Activated CD4-positive, CD25-positive, alpha-beta regulatory T cell treated with anti-CD3 and anti-CD28 coated beads, Interleukin-2, amount 50 U/mL, for 24 hours (primary cell): ENCODE data around the gene VEZT.
"Not testable (repeated sequence)": the region's sequence is repeated elsewhere in the genome, so short reads cannot be mapped to it uniquely, and the experiment has no call there.

Experiments used
- ATAC-seq, 2 donors: fragments of 150-1000 bp; cut with Tn5 transposase; one replicate each; pipeline ENCODE4 v1.10.0; 2021; ENCODE audit warnings: mild to moderate bottlenecking in 1 of 2, moderate library complexity in 1 of 2

Gene VEZT

GRCh38 chr12:95227818-95228356, 10.3 kb downstream of the VEZT start:
- ATAC-seq: no peak

DNA sequence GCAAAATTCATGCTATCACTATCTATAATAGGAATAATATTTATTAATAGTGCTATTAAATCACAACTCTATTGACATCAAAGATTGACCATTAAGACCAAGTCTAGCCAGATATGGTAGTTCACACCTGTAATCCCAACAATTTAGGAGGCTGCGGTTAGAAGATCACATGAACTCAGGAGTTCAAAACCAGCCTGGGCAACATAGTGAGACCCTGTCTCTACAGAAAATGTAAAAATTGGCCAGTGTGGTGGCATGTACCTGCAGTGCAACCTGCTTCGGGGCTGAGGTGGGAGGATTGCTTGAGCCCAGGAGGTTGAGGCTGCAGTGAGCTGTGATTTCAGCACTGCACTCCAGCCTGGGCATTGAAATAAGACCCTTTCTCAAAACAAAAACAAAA, 11.0 kb downstream of the VEZT start:
- ATAC-seq: no peak

DNA sequence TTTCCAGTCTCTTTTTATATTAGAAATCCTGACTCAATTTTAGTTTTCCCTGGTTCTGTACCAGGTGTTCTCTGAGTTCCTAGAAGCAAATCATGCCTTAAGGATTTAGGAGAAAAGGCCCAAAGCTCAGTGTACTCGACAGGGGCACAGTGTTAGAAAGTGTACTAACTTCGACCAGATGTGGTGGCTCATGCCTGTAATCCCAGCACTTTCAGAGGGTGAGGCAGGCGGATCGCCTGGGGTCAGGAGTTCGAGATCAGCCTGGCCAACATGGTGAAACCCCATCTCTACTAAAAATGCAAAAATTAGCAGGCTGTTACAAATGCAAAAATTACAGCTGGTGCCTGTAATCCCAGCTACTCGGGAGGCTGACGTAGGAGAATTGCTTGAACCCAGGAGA, 12.0 kb downstream of the VEZT start:
- no peak for ATAC-seq

- ATAC-seq: no peak
These were observed 12.7 kb downstream of the VEZT start for GRCh38 chr12:95230313-95230712.

GRCh38 chr12:95231190-95231589, 13.6 kb downstream of the VEZT start:
- no peak for ATAC-seq

- ATAC-seq: not testable (repeated sequence)
These were observed 16.6 kb downstream of the VEZT start for GRCh38 chr12:95234187-95234586.

DNA sequence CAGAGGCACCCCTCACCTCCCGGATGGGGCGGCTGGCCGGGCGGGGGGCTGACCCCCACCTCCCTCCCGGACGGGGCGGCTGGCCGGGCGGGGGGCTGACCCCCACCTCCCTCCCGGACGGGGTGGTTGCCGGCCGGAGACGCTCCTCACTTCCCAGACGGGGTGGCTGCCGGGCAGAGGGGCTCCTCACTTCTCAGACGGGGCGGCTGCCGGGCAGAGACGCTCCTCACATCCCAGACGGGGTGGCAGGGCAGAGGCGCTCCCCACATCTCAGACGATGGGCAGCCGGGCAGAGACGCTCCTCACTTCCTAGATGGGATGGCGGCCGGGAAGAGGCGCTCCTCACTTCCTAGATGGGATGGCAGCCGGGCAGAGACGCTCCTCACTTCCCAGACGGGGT, 18.0 kb downstream of the VEZT start:
- ATAC-seq: not testable (repeated sequence)

DNA sequence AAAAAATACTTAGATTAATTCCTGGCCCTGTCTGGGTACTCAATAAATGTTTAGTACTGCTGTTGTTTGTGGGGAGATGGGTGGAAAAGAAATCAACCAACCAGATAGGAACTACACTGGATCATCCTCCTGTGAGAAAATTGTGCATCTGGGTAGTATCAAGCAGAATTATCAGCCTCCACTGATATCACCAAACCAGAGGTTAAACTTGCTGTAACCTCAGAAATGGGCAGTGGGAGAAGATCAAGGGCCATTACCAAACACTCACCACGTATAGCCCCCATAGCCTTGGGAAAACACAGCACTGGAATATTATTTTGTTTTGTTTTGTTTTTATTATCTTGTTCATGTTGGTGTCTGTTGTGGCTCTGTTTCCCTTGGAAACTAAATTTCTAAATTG, 19.7 kb downstream of the VEZT start:
- ATAC-seq: no peak

GRCh38 chr12:95238150-95238549, 20.5 kb downstream of the VEZT start:
- ATAC-seq: no peak

DNA sequence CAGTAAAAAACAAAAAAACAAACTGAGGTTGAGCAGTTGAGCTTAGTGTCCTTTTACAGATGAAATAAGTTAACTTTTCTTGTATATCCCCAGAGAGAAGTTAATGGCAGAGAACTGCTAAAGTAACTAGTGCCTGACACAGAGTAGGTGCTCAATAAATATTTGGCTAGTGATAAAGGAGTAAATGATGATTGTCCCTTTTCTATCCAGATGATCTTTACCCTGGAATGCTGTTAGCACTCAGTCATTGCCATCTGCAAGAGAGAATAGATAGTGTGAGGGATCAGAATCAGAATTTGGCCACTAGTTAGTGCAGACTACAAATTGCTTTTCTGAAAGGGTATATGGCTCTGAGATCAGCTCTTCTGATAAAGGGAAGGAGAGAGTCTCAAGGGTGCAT, 21.6 kb downstream of the VEZT start:
- ATAC-seq: no peak

DNA sequence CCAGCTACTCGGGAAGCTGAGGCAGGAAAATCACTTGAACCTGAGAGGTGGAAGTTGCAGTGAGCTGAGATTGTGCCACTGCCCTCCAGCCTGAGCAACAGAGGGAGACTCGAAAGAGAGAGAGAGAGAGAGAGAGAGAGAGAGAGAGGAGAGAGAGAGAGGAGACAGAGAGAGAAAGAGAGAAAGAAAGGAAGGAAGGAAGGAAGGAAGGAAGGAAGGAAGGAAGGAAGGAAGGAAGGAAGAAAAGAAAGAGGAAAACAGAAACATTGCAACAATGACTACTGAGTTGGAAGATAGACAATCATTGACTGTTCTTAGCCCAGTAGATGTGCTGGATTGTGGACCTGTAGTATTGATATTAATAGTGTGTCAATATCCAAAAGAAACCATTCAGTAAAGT, 22.2 kb downstream of the VEZT start:
- not testable (repeated sequence) for ATAC-seq

DNA sequence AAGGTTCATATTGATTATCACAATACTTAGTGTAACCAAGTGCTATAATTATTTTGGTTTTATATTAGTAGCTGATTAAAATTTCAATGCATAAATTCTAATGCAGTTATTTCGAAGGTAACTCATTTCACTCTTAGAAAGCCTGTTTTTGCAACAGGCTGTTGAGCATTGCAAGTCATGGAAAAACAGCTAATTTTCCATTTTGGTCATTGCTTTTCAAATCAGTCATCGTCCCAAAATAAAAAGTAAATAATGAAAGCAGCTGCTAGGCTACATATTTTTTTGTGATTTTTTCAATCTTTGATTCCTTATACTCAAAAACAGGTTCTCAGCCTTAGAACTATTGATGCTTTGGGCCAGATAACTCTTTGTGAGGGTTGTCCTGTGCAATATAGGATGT, 22.9 kb downstream of the VEZT start:
- no peak for ATAC-seq

DNA sequence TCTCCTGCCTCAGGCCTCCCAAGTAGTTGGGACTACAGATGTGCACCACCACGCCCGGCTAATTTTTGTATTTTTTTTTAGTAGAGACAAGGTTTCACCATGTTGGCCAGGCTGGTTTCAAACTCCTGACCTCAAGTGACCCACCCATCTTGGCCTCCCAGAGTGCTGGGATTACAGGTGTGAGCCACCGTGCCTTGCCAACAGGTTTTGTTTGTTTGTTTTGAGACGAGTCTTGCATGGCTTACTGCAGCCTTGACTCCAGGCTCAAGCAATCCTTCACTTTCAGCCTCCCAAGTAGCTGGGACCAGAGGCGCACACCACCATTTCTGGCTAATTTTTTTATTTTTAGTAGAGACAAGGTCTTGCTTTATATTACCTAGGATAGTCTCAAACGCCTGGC, 23.5 kb downstream of the VEZT start:
- ATAC-seq: not testable (repeated sequence)

DNA sequence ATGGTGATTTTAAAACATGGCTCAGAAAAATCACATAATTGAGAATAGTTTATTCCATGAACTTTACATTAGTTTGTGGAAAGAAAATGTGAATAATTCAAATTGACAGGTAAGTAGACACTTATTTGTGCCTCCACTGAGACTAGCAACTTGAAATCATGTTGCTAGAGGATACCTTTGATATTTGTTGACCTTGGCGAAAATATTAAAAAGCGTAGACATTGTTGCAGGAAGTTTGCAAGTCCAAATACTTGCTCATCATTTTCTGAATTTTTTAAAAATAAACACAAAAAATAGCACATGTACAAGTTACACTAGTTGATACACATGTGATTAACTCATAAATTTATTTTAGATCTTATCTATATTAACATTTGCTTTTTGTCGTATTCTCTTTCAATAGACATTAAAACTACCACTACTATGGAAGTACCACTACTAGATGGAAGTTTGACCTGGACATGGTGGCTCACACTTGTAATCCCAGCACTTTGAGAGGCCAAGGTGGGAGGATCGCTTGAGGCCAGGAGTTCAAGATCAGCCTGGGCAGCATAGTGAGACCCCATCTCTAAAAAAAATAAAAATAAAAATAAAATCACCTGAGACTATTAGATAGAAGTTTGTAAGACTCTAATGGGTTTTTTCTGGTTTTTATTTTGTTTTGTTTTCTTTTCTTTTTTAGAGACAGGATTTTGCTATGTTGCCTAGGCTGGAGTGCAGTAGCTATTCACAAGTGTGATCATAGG, 24.3 kb downstream of the VEZT start:
- no peak for ATAC-seq

DNA sequence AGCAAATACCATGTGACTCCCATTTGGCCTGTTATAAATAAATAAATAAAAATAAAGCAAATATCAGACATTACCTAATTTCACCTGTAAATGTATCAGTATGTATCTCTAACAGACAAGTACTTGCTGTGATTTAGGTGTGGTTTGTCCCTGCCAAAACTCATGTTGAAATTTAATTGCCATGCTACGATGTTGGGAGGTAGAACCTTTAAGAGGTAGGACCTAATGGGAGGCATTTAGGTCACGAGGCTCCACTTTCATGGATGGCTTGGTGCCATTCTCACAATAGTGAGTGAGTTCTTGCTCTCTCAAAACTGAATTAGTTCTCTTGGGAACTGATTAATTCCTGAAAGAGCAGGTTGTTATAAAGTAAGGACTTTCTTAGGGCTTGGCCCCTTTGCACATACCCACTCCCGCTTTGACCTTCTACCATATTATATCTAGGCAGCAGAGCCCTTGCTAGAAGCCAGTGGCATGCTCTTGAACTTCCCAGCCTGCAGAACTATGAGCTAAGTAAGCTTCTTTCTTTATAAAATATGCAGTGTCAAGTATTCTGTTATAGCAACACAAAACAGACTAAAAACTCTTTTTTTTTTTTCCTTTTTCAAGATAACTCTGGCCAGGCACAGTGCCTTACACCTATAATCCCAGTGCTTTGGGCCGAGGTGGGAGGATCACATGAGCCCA, 26.0 kb downstream of the VEZT start:
- ATAC-seq: no peak

DNA sequence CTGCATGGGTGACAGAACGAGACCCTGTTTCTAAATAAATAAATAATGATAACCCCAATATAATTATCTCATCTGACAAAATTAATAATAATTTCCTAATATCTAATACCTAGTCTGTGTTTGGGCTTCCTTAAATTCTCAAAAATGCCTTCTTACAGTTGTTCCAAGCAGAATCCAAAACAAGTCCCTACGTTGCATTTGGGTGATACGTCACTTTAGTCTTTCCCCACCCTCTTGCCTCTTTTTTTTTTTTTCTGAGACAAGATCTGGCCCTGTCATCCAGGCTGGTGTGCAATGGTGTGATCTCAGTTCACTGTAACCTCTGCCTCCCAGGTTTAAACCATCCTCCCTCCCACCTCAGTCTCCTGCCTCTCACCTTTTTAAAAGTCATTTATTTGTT, 26.7 kb downstream of the VEZT start:
- ATAC-seq: no peak

- no peak for ATAC-seq
These were observed 30.5 kb downstream of the VEZT start for GRCh38 chr12:95248095-95248494.

DNA sequence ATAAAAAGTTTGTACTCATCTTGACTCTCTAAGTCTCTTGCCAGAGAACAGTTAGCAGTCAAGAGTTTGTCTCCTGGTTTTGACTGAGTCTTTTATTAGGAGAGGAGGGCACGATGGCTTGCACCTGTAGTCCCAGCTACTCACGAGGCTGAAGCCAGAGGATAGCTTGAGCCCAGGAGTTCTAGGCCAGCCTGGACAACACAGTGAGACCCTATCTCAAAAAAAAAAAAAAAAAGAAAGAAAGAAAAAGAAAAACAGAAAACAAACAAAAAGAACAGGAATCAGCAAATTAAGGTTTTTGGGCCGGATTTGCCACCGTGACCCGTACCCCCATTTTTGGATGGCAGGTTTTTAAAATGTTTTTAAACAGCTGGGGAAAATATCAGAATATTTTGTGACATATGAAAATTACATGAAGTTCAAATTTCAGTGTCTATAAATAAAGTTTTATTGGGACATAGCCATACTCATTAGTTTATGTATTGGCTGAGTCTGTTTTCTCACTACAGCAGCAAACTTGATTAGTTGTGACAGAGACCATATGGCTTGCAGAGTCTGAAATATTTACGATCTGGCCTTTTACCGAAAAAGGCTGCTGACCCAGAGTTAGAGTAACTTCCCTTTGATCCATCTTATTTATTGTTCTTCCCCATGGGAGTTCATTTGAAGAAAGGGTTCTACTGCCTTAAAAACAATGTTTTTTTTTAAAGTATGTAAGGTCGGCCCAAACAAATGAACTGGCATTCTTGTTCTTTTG, 31.2 kb downstream of the VEZT start:
- no peak for ATAC-seq

DNA sequence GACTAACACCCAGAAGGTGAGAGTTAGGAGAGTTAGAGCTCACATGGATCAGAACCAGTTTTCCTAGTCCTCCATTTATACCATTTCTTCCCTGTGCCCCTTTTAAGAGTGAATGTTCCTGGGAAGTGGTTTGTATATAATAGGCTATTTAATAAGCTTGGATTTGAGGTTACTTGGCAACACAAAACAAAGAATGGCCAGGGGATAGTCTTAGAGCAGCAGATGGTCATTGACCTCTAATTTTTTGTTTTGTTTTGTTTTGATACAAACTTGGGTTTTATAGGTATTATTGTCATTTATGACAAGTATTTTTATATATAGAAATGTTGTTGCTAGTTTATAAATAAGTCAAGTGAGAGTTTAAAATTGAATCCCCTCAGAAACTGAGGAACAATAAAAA, 35.8 kb downstream of the VEZT start:
- ATAC-seq: no peak

DNA sequence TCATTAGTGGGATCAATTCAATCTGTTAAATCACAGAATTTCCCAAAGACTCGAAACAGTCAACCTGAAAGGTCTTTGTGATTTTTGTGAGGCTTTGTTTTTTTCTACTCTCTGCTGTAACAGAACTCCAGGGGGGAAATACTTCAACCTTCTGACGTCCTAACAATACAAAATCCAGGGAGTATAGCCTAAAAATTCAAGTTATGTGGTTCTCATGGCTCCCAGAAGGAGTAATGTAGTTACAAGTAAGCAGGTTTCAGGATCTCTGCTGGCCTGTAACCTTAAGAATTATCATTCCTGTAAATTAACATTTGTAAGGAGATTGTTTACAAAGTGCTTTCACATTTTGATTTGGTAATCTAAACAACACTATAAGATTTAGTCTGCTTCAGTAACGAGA, 39.9 kb downstream of the VEZT start:
- no peak for ATAC-seq

DNA sequence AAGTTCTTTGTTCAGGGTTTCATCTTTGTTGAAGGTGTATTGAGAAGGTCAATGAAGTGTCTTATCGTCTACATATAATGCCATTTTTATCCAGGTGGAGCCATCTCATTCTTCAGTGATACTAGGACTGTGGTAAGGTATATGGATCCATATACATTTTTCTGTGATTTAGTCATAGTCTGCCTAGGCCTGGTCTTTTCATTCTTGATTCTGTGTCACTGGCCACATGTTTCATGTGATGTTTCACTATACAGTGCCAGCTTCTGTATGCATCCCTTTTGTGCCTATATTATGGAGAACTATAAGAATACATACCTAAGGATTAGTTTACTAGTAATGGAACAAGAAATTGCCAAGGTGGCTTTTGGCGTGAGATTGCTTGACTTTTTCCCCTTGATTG, 40.5 kb downstream of the VEZT start:
- ATAC-seq: no peak

DNA sequence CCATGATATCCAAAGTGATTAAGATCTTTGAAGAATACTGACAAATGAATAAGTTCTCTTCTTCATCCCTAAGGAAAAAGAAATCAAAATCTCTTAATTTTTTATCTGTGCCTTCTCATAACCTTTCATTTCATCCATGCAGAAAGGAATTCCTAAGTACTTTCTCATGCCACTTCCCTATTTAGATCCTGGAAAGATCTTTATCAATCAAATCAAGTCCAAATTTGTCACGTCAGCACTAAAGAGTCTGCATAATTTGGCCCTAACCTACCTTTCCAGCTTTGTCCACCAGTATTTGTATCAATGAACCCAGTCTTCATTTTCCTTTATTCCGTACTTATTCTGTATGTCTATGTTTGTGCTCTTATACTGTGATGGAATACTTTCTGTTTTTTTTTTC, 41.2 kb downstream of the VEZT start:
- ATAC-seq: no peak

- no peak for ATAC-seq
These were observed 41.8 kb downstream of the VEZT start for GRCh38 chr12:95259368-95259767.

DNA sequence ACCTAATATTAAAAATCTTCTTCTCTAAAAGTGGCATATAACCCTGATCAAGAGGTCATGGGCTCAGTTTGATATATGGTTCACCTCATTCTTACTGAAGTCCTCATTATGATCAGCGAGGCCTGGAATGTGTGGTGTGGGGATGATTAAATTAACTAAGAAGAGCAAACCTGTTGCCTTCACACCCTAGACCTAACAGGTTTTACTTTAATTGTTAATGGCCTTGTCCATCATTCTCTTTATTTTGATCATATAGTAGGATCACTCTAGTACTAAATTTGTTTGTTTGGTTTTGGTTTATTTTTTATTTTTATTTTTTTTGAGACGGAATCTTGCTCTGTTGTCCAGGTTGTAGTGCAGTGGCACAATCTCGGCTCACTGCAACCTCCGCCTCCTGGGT, 43.5 kb downstream of the VEZT start:
- no peak for ATAC-seq
